Measurements from ENCODE around the gene FKBP1A.

DNA sequence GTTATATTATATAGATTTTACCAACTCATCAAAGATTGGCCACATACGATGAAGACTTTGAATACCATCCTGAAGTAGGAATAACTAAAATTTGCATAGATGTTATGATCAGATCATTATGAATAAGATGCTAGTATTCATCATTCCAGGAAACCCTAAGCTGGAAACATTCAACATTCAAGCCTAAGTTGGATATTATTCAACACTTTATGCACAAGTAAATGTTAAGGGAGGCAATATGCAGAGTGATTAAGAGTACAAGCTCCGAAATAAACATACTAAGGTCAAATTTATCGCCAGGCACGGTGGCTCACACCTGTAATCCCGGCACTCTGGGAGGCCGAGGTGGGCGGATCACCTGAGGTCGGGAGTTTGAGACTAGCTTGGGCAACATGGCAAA is 43.4 kb upstream of the FKBP1A start:
- TF ChIP-seq RAD21 (IDR thresholded peaks at IDR 0.05; ENCODE audit: low read depth): no peak
- no peak for TF ChIP-seq REST (IDR thresholded peaks at IDR 0.05; ENCODE audit: low read depth)
- no peak for TF ChIP-seq NFIC (IDR thresholded peaks at IDR 0.05)
- TF ChIP-seq, protein P1, sequence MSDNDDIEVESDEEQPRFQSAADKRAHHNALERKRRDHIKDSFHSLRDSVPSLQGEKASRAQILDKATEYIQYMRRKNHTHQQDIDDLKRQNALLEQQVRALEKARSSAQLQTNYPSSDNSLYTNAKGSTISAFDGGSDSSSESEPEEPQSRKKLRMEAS (IDR thresholded peaks at IDR 0.05): no peak
- TF ChIP-seq TAF1 (IDR thresholded peaks at IDR 0.05; ENCODE audit: low read depth): no peak
- no peak for TF ChIP-seq ZBTB7A (IDR thresholded peaks at IDR 0.05; ENCODE audit: low read depth)
- TF ChIP-seq YY1 (IDR thresholded peaks at IDR 0.05; ENCODE audit: low read depth): no peak
- TF ChIP-seq TCF12 (IDR thresholded peaks at IDR 0.05; ENCODE audit: low read depth): no peak

Data from Ishikawa (cell line).